Upper lobe of right lung (tissue), 1 donor: ENCODE results near the gene CD63. TPM values are rescaled to one million over a fixed set of nuclear protein-coding genes. Genes with fewer than 3 reads are reported as not detected.

ENCODE experiments used
- ATAC-seq: fragments of 200-7000 bp; cut with Tn5 transposase; one replicate; pipeline ENCODE4 v1.9.1; 2020; ENCODE audit warnings: mild to moderate bottlenecking, moderate library complexity
- DNase-seq: peaks from one replicate; pipeline ENCODE4 v3.0.0-alpha.2; 2020
- H3K27ac ChIP-seq: fragments of 200-600 bp; one replicate; pipeline ENCODE4 v1.8.0; 2022
- H3K27me3 ChIP-seq: fragments of 200-600 bp; one replicate; pipeline ENCODE4 v1.8.0; 2022; ENCODE audit warnings: mild to moderate bottlenecking
- H3K36me3 ChIP-seq: fragments of 200-600 bp; one replicate; pipeline ENCODE4 v1.8.0; 2022
- H3K4me1 ChIP-seq: fragments of 200-600 bp; one replicate; pipeline ENCODE4 v1.8.0; 2022
- H3K4me3 ChIP-seq: fragments of 200-600 bp; one replicate; pipeline ENCODE4 v1.8.0; 2022; ENCODE audit warnings: mild to moderate bottlenecking
- H3K9me3 ChIP-seq: fragments of 200-600 bp; one replicate; pipeline ENCODE4 v1.8.0; 2022
- intact Hi-C: fragments of 100-400 bp; cut with DNase I; formaldehyde crosslinking; loops from one replicate; pipeline ENCODE4 v1.11.0; 2022
- long read RNA-seq: library from polyadenylated mRNA; unstranded; transcript quantifications from one replicate; pipeline ENCODE4 v2.0.0, GENCODE V29; 2021
- total RNA-seq: library from RNA; stranded (reverse); fragmentation: NEBNext Ultra II Directional; extraction: Animal tissue kit (Norgen Biotek cat#: 25700); gene quantifications from one replicate; pipeline ENCODE4 v1.2.1, GENCODE V29; 2021
- TF ChIP-seq, protein P1 (sequence below): fragments of 200-600 bp; IDR thresholded peaks from one replicate; pipeline ENCODE4 v1.8.0; 2022; ENCODE audit warnings: antibody characterized with exemption
- donor health status: DM: no; HTN: yes; CAD: no; lungs with severe emphysema.

The CD63 gene, protein sequence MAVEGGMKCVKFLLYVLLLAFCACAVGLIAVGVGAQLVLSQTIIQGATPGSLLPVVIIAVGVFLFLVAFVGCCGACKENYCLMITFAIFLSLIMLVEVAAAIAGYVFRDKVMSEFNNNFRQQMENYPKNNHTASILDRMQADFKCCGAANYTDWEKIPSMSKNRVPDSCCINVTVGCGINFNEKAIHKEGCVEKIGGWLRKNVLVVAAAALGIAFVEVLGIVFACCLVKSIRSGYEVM
- total RNA-seq = 1,158 TPM
- long read RNA-seq, transcript CD63-208 (8 exons, 1,233 nt) = minor isoform, 6 of 385 reads
- long read RNA-seq, transcript CD63-205 (3 exons, 499 nt) = minor isoform, 5 of 385 reads
- long read RNA-seq, transcript CD63-201 (8 exons, 1,070 nt) = major isoform, 339 of 385 reads
- long read RNA-seq, transcript CD63-214 (7 exons, 949 nt) = minor isoform, 17 of 385 reads
- long read RNA-seq, partial matches to known transcripts = 9 of 385 reads
- long read RNA-seq, other reads (novel, unspliced or antisense) = 7 of 385 reads

DNA sequence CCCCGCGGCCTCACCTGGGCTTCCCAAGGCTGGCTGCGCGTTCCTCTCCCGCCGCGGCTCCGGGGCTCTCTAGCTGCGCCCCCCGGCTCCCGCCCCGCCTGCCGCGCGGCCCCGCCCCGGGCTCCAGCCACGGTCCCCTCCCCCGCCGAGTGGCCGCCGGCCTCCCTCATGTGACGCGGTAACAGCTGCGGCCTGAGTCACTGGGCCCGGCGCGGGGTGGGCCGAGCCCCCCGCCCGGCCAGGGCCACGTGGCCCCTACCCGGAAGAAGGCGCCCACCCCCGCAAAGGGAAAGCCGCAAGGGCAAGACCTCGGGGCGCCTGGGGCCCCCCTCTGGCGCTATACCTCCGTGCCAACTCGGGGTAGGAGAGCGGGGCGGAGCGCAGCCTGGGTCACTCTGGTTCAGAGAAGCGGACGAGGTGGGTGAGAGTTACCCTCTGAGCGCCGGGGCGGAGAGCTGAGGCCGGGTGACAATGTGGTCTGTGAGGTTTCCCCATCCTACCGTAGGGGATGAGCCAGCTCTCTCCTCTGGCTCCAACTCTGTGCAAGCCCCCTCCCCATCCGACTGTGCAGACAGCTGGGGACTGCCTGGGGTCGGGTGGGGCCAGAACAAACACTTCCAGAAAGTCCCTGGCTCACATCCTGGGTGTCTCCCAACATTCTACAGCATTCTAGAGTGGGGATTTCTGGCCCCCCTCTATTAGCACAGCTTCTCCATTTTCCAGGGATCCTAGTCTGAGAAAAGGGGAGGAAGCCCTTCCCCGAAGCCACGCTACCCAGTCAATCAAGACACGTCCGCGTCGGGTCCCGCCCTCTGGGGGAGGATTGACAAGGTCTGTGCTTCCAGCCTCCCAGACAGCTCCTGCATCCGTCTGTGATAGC lies at the start of gene CD63:
Gene CD63 (minus strand): TSS at position 71 of the 880 bp plus-strand sequence. CDS start 668 bp downstream, outside the sequence.
- TF ChIP-seq, protein P1, sequence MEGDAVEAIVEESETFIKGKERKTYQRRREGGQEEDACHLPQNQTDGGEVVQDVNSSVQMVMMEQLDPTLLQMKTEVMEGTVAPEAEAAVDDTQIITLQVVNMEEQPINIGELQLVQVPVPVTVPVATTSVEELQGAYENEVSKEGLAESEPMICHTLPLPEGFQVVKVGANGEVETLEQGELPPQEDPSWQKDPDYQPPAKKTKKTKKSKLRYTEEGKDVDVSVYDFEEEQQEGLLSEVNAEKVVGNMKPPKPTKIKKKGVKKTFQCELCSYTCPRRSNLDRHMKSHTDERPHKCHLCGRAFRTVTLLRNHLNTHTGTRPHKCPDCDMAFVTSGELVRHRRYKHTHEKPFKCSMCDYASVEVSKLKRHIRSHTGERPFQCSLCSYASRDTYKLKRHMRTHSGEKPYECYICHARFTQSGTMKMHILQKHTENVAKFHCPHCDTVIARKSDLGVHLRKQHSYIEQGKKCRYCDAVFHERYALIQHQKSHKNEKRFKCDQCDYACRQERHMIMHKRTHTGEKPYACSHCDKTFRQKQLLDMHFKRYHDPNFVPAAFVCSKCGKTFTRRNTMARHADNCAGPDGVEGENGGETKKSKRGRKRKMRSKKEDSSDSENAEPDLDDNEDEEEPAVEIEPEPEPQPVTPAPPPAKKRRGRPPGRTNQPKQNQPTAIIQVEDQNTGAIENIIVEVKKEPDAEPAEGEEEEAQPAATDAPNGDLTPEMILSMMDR = no peak
- no peaks in the 10 kb centered on the region for H3K9me3 ChIP-seq
- intact Hi-C loops = no loop called here
- H3K4me3 ChIP-seq = peak within 1 kb of the TSS; percentile 74
- H3K27ac ChIP-seq = peak within 1 kb of the TSS; percentile 97
- H3K4me1 ChIP-seq = peaks cover 44% of the 10 kb centered on the region
- peaks cover 32% of the 10 kb centered on the region for H3K36me3 ChIP-seq
- peak; percentile 96 for DNase-seq
- H3K27me3 ChIP-seq = no peaks in the 10 kb centered on the region
- peak; percentile 86 for ATAC-seq

DNA sequence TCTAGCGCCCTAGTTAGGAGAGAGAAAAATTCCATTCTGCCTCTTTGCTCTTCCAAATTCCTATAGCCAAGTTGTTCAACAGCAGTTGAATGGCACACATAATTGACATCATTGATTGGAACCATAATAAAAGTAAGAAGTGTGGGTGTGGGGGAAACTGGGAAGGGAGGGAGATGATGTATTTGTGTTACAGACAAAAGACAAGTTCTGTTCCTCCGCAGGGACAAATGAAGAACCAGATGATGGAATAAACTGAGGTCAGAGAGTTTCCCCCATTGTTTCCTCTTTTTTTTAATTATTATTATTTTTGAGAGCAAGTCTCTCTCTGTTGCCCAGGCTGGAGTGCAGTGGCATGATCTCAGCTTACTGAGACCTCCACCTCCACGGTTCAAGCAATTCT lies 49.0 kb upstream of the CD63 start:
- peaks cover 5% of the 10 kb centered on the region for H3K4me1 ChIP-seq
- ATAC-seq (no peak), DNase-seq (no peak)
- no peak overlapping the region for H3K4me3 ChIP-seq
- no peaks in the 10 kb centered on the region for H3K27me3 ChIP-seq
- no peak overlapping the region for H3K27ac ChIP-seq
- peaks cover 74% of the 10 kb centered on the region for H3K36me3 ChIP-seq
- no peaks in the 10 kb centered on the region for H3K9me3 ChIP-seq
- intact Hi-C loops = no loop called here
- TF ChIP-seq, protein P1 = no peak

DNA sequence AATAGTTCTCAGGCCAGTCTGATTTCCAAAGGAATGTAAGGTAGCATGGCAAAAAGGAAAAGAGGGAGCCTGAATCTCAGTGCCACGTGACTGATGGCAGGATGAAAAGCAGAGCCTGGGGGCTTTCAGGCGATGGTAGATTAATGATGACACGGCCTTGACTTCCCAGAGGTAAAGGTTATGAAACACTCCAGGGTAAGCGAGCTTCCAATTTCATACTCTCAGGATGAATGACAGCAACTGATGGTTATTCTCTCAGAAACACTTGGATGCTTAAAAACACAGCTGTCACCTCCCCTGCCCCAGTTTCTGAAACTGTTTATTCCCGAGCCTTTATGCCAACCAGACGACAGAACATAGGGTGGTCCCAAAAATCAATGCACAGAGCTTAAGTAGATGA lies 42.9 kb upstream of the CD63 start:
- DNase-seq (no peak), ATAC-seq (no peak)
- Histone ChIP-seq H3K9me3 (no peaks in the 10 kb centered on the region), H3K4me1 (no peaks in the 10 kb centered on the region), H3K27ac (no peak overlapping the region), H3K4me3 (no peak overlapping the region), H3K36me3 (peaks cover 50% of the 10 kb centered on the region), H3K27me3 (no peaks in the 10 kb centered on the region)
- TF ChIP-seq, protein P1 = no peak
- intact Hi-C loops = no loop called here

DNA sequence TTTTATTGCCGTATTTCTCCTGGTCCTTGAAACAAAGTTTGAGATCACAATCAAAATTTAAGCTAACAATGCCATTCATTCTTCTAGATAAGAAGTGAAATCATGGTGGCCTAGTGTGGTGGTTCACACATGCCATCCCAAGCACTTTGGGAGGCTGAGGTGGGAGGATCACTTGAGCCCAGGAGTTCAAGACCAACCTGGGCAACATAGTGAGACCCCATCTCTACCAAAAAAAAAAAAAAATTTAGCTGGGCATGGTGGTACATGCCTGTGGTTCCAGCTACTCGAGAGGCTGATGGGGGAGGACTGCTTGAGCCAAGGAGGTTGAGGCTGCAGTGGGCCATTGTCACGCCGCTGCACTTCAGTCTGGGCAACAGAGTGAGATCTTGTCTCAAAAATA lies 38.3 kb upstream of the CD63 start:
- H3K9me3 ChIP-seq = no peaks in the 10 kb centered on the region
- no peaks in the 10 kb centered on the region for H3K4me1 ChIP-seq
- TF ChIP-seq, protein P1 = no peak
- H3K4me3 ChIP-seq = no peak overlapping the region
- intact Hi-C loops = no loop called here
- H3K36me3 ChIP-seq = peaks cover 44% of the 10 kb centered on the region
- no peak overlapping the region for H3K27ac ChIP-seq
- ATAC-seq = no peak
- DNase-seq = no peak
- H3K27me3 ChIP-seq = no peaks in the 10 kb centered on the region

DNA sequence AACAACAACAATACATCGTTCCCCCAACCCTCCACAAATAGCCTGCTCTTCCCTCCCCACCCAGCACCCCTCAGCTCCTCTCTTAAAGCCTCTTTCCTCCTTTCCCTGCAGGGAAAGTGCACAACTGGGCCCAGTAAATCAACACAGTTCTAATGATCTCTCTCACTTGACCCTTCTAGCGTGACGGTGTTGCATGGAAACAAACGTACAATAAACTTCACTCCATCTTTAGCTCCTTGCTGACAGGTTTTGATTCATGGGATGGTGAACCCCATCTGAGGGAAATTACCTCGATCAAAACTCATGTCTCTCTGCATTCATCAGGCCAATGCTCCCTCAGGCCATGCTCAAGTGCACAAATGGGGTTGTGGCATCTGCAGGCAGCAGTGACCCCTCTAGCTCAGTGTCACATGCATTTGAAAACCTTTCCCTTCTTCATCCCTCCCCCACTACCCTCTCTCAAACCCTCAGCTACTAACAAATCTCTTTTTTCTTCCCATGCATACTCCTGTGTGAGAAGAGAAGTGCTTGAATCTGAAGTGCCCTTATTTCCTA lies 37.0 kb upstream of the CD63 start:
- no peak for ATAC-seq

More for the DNA sequence above, 37.0 kb upstream of the CD63 start:
- no peak overlapping the region for H3K4me3 ChIP-seq
- intact Hi-C loops = no loop called here
- H3K27me3 ChIP-seq = no peaks in the 10 kb centered on the region
- H3K27ac ChIP-seq = no peak overlapping the region
- DNase-seq = no peak
- TF ChIP-seq, protein P1 = no peak
- H3K4me1 ChIP-seq = no peaks in the 10 kb centered on the region
- peaks cover 40% of the 10 kb centered on the region for H3K36me3 ChIP-seq
- no peaks in the 10 kb centered on the region for H3K9me3 ChIP-seq
